HG02623 (cell line): ENCODE results near the gene CDH13.

Source experiments
- ATAC-seq: cut with Tn5 transposase; IDR thresholded peaks from one replicate; pipeline ENCODE4 v1.9.1; 2021; ENCODE audit warnings: moderate library complexity; ENCODE audit not compliant: unreplicated experiment

Gene CDH13

DNA sequence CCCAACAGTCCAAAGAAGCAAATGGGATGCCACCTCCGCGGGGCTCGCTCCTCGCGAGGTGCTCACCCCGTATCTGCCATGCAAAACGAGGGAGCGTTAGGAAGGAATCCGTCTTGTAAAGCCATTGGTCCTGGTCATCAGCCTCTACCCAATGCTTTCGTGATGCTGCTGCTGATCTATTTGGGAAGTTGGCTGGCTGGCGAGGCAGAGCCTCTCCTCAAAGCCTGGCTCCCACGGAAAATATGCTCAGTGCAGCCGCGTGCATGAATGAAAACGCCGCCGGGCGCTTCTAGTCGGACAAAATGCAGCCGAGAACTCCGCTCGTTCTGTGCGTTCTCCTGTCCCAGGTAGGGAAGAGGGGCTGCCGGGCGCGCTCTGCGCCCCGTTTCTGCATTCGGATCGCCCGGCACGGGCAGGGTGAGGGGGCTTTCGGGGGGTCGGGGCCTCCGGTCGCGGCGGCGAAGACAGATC lies at the start of gene CDH13:
CDH13 (plus strand) TSS at position 179 of the 471 bp plus-strand sequence.
- no peak for ATAC-seq

DNA sequence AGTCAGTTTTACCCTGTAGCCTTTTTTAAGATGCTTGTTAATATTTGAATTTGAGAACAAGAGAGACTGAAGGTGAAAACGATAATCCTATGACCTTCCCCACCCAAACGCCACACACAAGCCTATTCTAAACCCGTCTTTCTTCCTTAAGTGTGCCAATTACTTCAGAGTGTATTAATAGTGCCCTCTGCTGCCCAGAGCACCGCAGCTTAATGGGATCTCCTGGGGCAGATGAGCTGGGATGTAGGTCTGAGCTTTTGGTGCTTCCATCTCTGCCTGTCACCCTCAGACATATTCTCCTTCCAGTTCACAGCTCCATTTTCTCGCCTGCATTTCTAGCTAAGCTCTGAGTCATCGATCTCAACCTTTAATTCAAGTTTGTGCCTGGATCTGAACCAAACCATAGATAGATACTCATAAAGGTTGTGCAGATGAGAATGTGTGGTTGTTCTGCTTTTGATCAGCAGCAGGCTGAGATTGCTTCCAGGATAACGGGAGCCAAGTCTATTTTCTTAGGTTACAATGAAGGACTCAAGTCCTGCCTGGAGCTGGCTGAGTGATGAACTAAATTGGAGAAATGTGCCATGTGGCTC lies 46.4 kb upstream of the CDH13 start:
- ATAC-seq, result no peak

DNA sequence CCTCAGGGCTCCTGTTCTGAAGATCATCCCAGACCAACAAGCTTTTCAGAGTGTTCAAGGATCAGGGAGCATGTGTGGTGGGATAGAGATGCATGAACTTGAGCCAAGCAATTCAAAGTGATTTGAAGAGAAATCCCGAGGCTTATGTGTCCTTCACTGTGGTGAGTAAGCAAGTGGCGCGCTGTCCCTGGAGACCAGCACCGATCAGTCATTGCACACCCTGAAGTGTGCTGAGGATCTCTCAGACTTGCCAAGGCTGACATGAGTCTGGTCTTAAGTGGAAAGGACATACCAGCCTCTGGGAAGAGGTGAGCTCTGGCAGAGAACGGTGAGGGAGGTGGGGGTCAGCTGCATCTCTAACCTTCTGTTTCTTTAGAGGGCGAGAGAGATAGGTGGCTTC lies 43.8 kb upstream of the CDH13 start:
- no peak for ATAC-seq

GRCh38 chr16:82583422-82583821 lies 43.3 kb upstream of the CDH13 start:
- no peak for ATAC-seq

GRCh38 chr16:82584553-82585152 lies 42.1 kb upstream of the CDH13 start:
- no peak for ATAC-seq

- no peak for ATAC-seq
Observed at GRCh38 chr16:82585675-82586074, 41.1 kb upstream of the CDH13 start.

GRCh38 chr16:82586130-82586529 lies 40.6 kb upstream of the CDH13 start:
- ATAC-seq, result no peak

GRCh38 chr16:82587289-82587688 lies 39.5 kb upstream of the CDH13 start:
- ATAC-seq, result no peak

GRCh38 chr16:82589407-82589806 lies 37.4 kb upstream of the CDH13 start:
- no peak for ATAC-seq

DNA sequence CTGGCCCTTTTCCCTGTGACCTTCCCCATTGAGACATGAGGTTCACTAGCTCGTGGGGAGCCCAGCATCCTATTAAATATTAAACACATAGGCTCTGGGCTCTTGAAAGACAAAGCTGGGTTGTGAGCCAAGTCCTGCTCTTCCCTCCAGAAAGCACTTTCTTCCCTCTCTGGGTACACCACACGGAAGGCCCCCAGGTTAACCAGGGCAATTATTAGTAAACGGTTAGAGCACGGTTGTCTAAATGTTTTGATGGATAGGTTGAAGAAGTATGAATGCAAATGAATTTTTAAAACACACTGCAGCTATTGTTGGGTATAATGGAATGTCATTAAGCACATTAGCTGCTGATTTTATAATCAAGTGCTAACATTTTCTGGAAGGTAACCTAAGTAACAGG lies 32.7 kb upstream of the CDH13 start:
- ATAC-seq, result no peak

- ATAC-seq, result no peak
Observed at GRCh38 chr16:82598771-82599170, 28.0 kb upstream of the CDH13 start.

GRCh38 chr16:82601989-82602640 lies 24.7 kb upstream of the CDH13 start:
- ATAC-seq, result no peak

DNA sequence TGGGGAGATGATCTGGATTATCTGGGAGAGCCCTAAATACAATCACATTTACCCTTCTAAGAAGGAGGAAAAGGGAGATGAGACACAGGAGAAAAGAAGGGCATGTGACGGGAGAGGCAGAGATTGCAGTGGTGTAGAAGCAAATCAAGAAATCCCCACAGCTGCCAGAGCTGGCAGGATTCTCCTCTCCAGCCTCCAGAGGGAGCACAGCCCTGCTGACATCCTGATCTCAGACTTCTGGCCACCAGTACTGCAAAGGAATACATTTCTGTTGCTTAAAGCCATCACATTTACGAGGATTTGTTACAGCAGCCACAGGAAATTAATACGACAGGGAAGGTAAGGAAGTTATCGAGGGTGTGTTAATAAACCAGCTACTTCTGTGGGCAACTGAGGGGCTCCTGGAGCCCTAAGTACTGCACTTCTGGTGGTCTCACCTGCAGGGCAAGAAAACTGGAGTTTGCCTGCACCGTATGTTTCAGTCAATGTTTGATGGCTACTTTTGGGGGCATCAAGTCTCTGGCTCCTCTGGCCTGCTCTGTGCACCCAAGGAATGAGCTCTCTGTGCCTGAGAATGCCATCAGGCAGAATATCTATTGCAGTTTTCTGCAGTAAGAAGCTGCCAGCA lies 22.9 kb upstream of the CDH13 start:
- ATAC-seq, result no peak

DNA sequence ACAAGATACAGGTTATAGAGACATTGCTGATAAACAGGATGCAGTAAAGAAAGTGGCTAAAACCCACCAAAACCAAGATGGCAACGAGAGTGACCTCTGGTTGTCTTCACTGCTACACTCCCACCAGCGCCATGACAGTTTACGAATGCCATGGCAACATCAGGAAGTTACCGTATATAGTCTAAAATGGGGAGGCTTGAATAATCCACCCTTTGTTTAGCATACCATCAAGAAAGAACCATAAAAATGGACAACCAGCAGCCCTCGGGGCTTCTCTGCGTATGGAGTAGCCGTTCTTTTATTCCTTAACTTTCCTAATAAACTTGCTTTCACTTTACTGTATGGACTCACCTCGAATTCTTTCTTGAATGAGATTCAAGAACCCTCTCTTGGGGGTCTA lies 21.7 kb upstream of the CDH13 start:
- no peak for ATAC-seq

DNA sequence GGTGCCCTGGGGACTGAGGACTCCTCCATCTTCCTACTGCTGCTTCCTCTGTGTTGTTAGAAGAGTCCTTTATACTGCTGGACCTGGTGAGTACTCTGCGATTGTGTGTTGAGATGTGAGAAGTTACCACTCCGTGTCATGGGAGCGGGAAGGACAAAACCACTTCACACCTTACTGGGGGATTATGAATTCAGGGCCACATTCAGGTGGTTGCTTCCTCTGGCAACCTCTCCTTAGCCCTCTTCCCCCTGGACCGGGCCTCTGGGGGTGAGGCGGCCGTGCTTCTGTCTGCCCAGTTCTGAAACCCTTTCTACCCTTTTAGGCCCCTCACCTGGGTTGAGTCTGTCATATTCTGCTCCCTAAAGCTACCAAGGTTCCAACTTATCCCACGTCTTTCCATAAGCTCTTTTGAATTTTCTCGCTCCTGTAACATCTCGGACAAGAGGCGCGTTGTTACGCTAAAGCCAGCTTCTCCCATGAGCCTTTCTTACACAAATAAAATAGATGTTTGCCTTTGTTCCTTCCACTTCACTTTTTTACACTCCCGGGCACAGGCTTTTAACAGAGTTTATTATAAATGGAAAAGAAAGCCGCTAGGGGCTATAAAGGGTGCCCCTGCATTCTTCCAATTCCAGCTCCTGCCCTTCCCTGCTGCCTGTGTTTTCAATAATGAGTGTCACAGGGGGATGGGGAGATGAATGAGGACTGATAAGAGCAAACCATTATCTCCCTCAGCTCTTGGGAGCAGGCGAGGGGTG lies 20.7 kb upstream of the CDH13 start:
- no peak for ATAC-seq

DNA sequence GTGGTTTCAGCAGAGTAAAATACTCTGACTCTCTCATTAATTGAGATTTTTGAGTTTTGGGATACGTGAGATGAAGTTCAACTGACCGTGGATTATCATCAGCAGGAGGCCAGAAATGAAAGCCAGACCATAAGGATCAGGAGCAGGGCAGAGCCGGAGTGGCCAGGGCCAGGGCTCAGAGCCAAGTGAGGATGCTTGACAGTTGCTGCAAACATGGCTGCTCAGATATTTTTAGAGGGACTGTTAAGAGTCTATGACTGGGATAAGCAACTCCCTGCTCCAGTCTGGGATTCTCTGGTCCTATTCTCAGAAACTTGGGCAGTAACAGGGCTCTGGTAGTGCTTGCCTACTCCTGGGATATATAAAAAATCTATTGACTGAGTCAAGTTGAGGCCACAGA lies 17.6 kb upstream of the CDH13 start:
- no peak for ATAC-seq

GRCh38 chr16:82612263-82612662 lies 14.5 kb upstream of the CDH13 start:
- no peak for ATAC-seq

GRCh38 chr16:82616356-82616755 lies 10.4 kb upstream of the CDH13 start:
- no peak for ATAC-seq

GRCh38 chr16:82621781-82622180 lies 5.0 kb upstream of the CDH13 start:
- no peak for ATAC-seq

DNA sequence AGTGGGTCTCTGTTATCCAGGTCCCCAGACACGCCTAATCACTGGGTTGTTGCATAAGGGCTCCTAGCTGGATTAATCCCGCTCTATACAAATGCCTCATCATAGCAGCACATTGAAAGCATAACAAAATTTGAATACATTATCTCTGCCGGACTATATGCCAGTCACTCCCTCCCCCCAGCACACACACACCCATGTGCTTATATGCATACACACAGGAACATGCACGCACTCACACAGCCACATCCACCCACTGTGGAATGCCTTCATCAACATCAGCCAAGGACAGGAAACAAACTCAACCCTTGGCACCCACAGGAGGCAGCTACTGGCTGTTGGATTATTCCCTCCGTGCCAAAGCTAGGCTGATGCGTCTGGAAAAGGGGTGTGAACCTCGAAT lies 3.5 kb upstream of the CDH13 start:
- no peak for ATAC-seq
